GM23338 (cell line): Measurements from ENCODE around the gene TGIF1.

ENCODE experiments used
- EZH2 ChIP-seq: fragments of 200-600 bp; sonication (generic); IDR thresholded peaks from one replicate; pipeline ENCODE4 v1.8.0; 2017; ENCODE audit warnings: antibody characterized with exemption, mild to moderate bottlenecking, low read depth; ENCODE audit not compliant: unreplicated experiment
- EZH2phosphoT487 ChIP-seq: fragments of 200-600 bp; sonication (generic); IDR thresholded peaks from one replicate; pipeline ENCODE4 v1.8.1; 2018; ENCODE audit warnings: antibody characterized with exemption; ENCODE audit not compliant: unreplicated experiment

GRCh38 chr18:3491981-3492555, 42.1 kb downstream of the TGIF1 start:
- TF ChIP-seq EZH2phosphoT487 (no peak), EZH2 (no peak)
